Small intestine (tissue), 7 donors: ENCODE results near the gene SPNS3. TPM values are rescaled to one million over a fixed set of nuclear protein-coding genes. Genes with fewer than 3 reads are reported as not detected.

Experiments used
- DNase-seq, 2 donors: peaks; one replicate each; pipeline versions ENCODE4 v3.0.0 to v3.0.0-alpha.2; 2013
- FAIRE-seq: peaks from 2 replicates; lab custom pipeline; 2012; peaks lifted over from hg19 to GRCh38; lab: Jason Lieb, UNC
- H3K27ac ChIP-seq, 3 donors: one replicate each; pipeline ENCODE4 v1.5.1; 2013; ENCODE audit warnings: low read length in 2 of 3, mild to moderate bottlenecking in 2 of 3, control low read depth in 1 of 3, inconsistent platforms in 1 of 3, low read depth in 1 of 3, moderate library complexity in 1 of 3
- H3K27me3 ChIP-seq, 3 donors: one replicate each; pipeline ENCODE4 v1.6.1; 2013; ENCODE audit warnings: low read length in 3 of 3, inconsistent platforms in 1 of 3; ENCODE audit not compliant: control insufficient read depth in 3 of 3, insufficient read depth in 3 of 3
- H3K36me3 ChIP-seq, 3 donors: one replicate each; pipeline ENCODE4 v1.6.1; 2013; ENCODE audit warnings: low read length in 3 of 3, inconsistent platforms in 1 of 3, low read depth in 1 of 3, mild to moderate bottlenecking in 1 of 3, moderate library complexity in 1 of 3; ENCODE audit not compliant: control insufficient read depth in 3 of 3, insufficient read depth in 2 of 3
- H3K4me1 ChIP-seq, 3 donors: one replicate each; pipeline ENCODE4 v1.6.1; 2013; ENCODE audit warnings: low read length in 2 of 3, inconsistent platforms in 1 of 3, low read depth in 1 of 3, mild to moderate bottlenecking in 1 of 3, moderate library complexity in 1 of 3; ENCODE audit not compliant: control insufficient read depth in 3 of 3, insufficient read depth in 2 of 3
- H3K4me3 ChIP-seq, 3 donors: one replicate each; pipeline ENCODE4 v1.5.1; 2013; ENCODE audit warnings: low read length in 3 of 3, control low read depth in 1 of 3, inconsistent platforms in 1 of 3, low read depth in 1 of 3, mild to moderate bottlenecking in 1 of 3, moderate library complexity in 1 of 3
- H3K9me3 ChIP-seq, 2 donors: one replicate each; pipeline ENCODE4 v1.6.1; 2013; ENCODE audit warnings: low read depth in 1 of 2, low read length in 1 of 2; ENCODE audit not compliant: control insufficient read depth in 2 of 2, insufficient read depth in 1 of 2
- WGBS, 3 donors: extraction: QIAGEN DNeasy Blood & Tissue Kit; methylation state at CpG; one replicate each; pipeline ENCODE4 v1.1.7; 2013; 5-methylcytosine and 5-hydroxymethylcytosine counted together
- polyA plus RNA-seq, 4 donors: library from polyadenylated mRNA; stranded (reverse) in 3 of 4; unstranded in 1 of 4; fragments of 200-250 nt in 3 of 4; fragments of 120-200 nt in 1 of 4; gene quantifications; one replicate each; pipeline versions ENCODE4 v1.2.1 to v1.2.3, GENCODE V29; 2013
- donor health status: healthy with polysubstance abuse.
- donor health status: control.
- donor health status: control.
- donor health status: Bipolar disorder and iron deficiency.
- donor health status: healthy.

SPNS3 gene
- polyA plus RNA-seq, 4 donors: 0.45 to 8.1 (median 2.4) TPM

DNA sequence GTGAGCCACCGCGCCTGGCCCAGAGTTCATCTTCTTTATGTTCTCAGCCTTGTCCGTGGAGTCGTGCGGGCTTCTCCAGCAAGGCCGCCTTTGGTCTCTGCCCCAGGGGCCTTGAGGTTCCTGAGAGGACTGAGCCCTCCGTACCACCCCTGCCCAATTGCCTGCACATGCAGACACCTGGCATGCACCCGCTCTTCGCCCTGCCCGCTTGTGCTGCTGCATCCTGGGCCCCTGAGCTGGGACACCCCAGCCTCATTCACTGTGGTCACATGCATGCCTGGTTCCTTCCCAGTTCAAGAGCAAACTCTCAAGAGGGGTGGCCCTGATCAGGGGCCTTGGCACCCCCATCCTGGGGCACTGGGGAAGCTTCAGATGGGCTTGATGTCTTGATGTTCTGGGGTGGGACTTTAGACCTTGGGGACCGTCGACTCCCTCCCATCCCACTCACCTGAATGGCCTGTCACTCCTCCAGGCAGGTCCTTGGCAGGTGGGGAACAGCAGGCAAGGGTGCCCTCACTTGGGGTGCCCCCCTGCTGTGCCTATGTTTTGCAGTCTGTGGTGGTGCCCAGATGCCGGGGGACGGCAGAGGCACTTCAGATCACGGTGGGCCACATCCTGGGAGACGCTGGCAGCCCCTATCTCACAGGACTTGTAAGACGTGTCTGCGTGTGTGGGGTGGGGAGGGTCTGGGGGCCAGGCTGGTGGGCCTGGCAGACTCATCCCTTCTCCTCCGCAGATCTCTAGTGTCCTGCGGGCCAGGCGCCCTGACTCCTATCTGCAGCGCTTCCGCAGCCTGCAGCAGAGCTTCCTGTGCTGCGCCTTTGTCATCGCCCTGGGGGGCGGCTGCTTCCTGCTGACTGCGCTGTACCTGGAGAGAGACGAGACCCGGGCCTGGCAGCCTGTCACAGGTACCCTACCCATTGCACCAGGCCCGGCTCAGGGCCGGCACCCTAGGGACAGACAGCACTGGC lies 52.2 kb downstream of the SPNS3 start:
- peaks cover 0 to 12% (median 0%) of the 10 kb centered on the region in 3 donors for H3K36me3 ChIP-seq
- WGBS, 3 donors: 75 to 83% (median 78%) methylated on average over 29 to 31 of the region's 31 CpGs
- H3K9me3 ChIP-seq: no peaks in the 10 kb centered on the region
- DNase-seq (no peak), FAIRE-seq (no peak)
- peak overlapping the region in 1 of 3 donors; percentile 34 for H3K4me3 ChIP-seq
- H3K27me3 ChIP-seq: no peaks in the 10 kb centered on the region
- peak overlapping the region in 1 of 3 donors; percentile 36 for H3K27ac ChIP-seq
- H3K4me1 ChIP-seq: peaks cover 2 to 46% (median 5%) of the 10 kb centered on the region in 3 donors

GRCh38 chr17:4487296-4487695 lies 53.6 kb downstream of the SPNS3 start:
- H3K27ac ChIP-seq: no peak overlapping the region
- H3K4me3 ChIP-seq: no peak overlapping the region
- FAIRE-seq: no peak
- no peaks in the 10 kb centered on the region for H3K27me3 ChIP-seq
- DNase-seq: no peak
- H3K4me1 ChIP-seq: peaks cover 2 to 43% (median 5%) of the 10 kb centered on the region in 3 donors
- H3K36me3 ChIP-seq: peaks cover 0 to 12% (median 0%) of the 10 kb centered on the region in 3 donors
- no peaks in the 10 kb centered on the region for H3K9me3 ChIP-seq
- WGBS, 3 donors: 90 to 92% (median 91%) methylated on average over 8 of the region's 8 CpGs

- Histone ChIP-seq H3K27ac (no peak overlapping the region), H3K36me3 (peaks cover 0 to 12% (median 0%) of the 10 kb centered on the region in 3 donors), H3K4me1 (peaks cover 0 to 43% (median 5%) of the 10 kb centered on the region in 3 donors), H3K4me3 (no peak overlapping the region), H3K27me3 (no peaks in the 10 kb centered on the region), H3K9me3 (no peaks in the 10 kb centered on the region)
- 76 to 93% (median 90%) methylated on average over 24 of the region's 24 CpGs for WGBS, 3 donors
- DNase-seq (no peak), FAIRE-seq (no peak)
Measured at GRCh38 chr17:4487820-4488716, 54.3 kb downstream of the SPNS3 start.

DNA sequence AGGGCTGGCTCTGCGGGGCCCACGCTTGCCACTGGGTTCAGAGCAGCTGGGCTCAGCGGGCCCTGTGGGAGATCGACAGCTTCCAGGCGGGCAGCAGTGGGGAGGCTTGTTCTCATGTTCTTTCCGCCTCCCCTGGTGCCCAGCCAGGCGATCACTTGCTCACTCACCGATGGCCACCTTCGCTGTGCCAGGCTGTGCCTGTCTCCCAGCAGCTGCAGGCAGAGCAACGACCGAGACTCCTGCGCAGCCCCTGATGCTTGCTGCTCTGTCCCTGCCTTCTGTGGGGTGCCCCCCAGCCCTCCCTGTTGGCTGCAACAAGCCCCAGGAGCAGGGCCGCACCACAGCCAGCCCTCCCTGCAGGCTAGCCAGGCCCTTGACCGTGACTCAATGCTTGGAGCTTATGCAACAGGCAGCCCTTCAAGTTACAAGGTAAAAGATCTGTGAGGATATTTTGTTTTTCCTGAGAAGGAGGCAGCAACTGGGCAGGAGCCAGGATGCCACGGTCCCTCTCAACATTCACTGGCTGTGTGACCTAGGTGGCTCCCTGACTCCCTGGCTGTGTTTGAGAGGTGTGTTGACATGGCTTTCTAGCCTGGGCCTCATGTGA lies 55.4 kb downstream of the SPNS3 start:
- H3K27ac ChIP-seq: no peak overlapping the region
- H3K9me3 ChIP-seq: no peaks in the 10 kb centered on the region
- peaks cover 0 to 12% (median 0%) of the 10 kb centered on the region in 3 donors for H3K36me3 ChIP-seq
- no peak for FAIRE-seq
- no peak for DNase-seq
- peaks cover 0 to 38% (median 2%) of the 10 kb centered on the region in 3 donors for H3K4me1 ChIP-seq
- 91 to 92% (median 91%) methylated on average over 11 to 15 of the region's 15 CpGs for WGBS, 3 donors
- H3K4me3 ChIP-seq: no peak overlapping the region
- H3K27me3 ChIP-seq: no peaks in the 10 kb centered on the region

DNA sequence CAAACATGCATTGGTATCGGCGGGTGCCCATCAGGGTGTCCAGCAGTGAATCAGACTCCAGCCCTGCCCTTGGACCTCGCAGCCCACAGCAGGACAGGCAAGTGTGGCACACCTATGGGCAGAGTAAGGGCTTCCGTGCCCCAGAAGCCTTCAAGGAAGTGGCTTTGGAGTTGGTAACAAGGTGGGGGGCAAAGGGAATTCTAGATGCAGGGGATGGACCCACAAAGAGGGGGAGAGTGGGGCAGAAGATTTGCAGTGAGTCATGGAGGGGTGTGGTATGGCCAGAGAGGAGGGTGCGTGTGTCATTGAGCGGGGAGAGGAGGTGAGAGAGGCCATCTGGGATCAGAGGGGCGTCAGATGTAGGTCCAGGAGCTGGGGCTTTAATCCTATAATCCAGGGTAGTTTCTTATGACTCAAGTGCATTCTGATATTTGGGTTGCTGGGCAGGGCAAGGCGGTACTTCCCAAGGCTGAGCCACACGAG lies 56.4 kb downstream of the SPNS3 start:
- H3K4me3 ChIP-seq: no peak overlapping the region
- peaks cover 0 to 12% (median 0%) of the 10 kb centered on the region in 3 donors for H3K36me3 ChIP-seq
- DNase-seq: no peak
- H3K4me1 ChIP-seq: peaks cover 0 to 38% (median 2%) of the 10 kb centered on the region in 3 donors
- 54 to 78% (median 69%) methylated on average over 9 of the region's 9 CpGs for WGBS, 3 donors
- FAIRE-seq: no peak
- no peaks in the 10 kb centered on the region for H3K27me3 ChIP-seq
- H3K27ac ChIP-seq: peak overlapping the region in 1 of 3 donors; percentile 44
- no peaks in the 10 kb centered on the region for H3K9me3 ChIP-seq

DNA sequence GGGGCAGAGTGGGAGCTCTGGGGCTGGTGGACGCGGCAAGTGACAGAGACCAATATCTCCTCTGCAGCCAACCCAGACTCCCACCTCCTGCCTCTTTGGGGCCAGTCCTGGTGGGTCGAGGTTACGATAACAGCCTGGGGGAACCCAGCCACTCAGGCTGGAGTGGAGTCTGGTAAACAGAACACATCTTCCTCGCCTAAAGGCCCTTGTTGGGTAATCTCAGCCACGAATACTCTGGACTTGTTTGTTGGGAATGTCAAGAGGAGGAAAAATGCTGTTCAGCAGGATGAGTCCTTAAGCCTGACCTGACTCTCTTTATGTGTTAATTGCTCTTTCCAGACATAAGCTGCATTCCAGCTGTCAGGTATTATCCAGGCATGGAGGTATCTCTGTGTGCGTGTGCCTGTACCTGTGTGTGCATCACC lies 56.9 kb downstream of the SPNS3 start:
- no peaks in the 10 kb centered on the region for H3K9me3 ChIP-seq
- FAIRE-seq (no peak), DNase-seq (peak in 1 of 2 donors; percentile 45)
- no peak overlapping the region for H3K4me3 ChIP-seq
- H3K4me1 ChIP-seq: peaks cover 0 to 37% (median 2%) of the 10 kb centered on the region in 3 donors
- 79 to 88% (median 83%) methylated on average over 7 of the region's 7 CpGs for WGBS, 3 donors
- H3K36me3 ChIP-seq: peaks cover 0 to 12% (median 0%) of the 10 kb centered on the region in 3 donors
- peak overlapping the region in 1 of 3 donors; percentile 44 for H3K27ac ChIP-seq
- no peaks in the 10 kb centered on the region for H3K27me3 ChIP-seq

- 11 to 43% (median 23%) methylated on average over 20 of the region's 20 CpGs for WGBS, 3 donors
- H3K36me3 ChIP-seq: peaks cover 0 to 8% (median 0%) of the 10 kb centered on the region in 3 donors
- H3K4me1 ChIP-seq: peaks cover 0 to 39% (median 2%) of the 10 kb centered on the region in 3 donors
- peak overlapping the region; percentile 20 to 83 (median 80) for H3K27ac ChIP-seq
- no peaks in the 10 kb centered on the region for H3K9me3 ChIP-seq
- FAIRE-seq (no peak), DNase-seq (peak; percentile 84 to 86)
- no peaks in the 10 kb centered on the region for H3K27me3 ChIP-seq
- no peak overlapping the region for H3K4me3 ChIP-seq
Measured at GRCh38 chr17:4492721-4493561, 59.2 kb downstream of the SPNS3 start.
